ENCODE measurements around the gene DNAJA3.

Gene DNAJA3

GRCh38 chr16:4496305-4496704 lies 70.6 kb downstream of the DNAJA3 start:
- H3K36me3 ChIP-seq (ENCODE audit: control insufficient read depth in 1 of 2, insufficient read depth in 2 of 2, low read length in 2 of 2): peaks cover 0 to 11% of the 10 kb centered on the region in 2 donors
- H3K9me3 ChIP-seq (ENCODE audit: control insufficient read depth in 1 of 2, low read length in 2 of 2): no peaks in the 10 kb centered on the region
- no peaks in the 10 kb centered on the region for H3K27me3 ChIP-seq (ENCODE audit: control insufficient read depth in 1 of 2, insufficient read depth in 2 of 2, low read length in 2 of 2)
- no peak overlapping the region for H3K4me3 ChIP-seq (ENCODE audit: low read depth in 1 of 2, low read length in 2 of 2)
- no peak overlapping the region for H3K27ac ChIP-seq (ENCODE audit: low read depth, low read length)
- H3K4me1 ChIP-seq (ENCODE audit: control insufficient read depth in 1 of 2, insufficient read depth in 2 of 2, low read length in 2 of 2): peaks cover 19 to 22% of the 10 kb centered on the region in 2 donors
- no peak overlapping the region for H3K9ac ChIP-seq (ENCODE audit: low read depth in 1 of 2, low read length in 2 of 2)

GRCh38 chr16:4498546-4499195 lies 73.0 kb downstream of the DNAJA3 start:
- H3K9ac ChIP-seq (ENCODE audit: low read depth in 1 of 2, low read length in 2 of 2): no peak overlapping the region
- peaks cover 22 to 32% of the 10 kb centered on the region in 2 donors for H3K4me1 ChIP-seq (ENCODE audit: control insufficient read depth in 1 of 2, insufficient read depth in 2 of 2, low read length in 2 of 2)
- peaks cover 0 to 9% of the 10 kb centered on the region in 2 donors for H3K36me3 ChIP-seq (ENCODE audit: control insufficient read depth in 1 of 2, insufficient read depth in 2 of 2, low read length in 2 of 2)
- H3K27me3 ChIP-seq (ENCODE audit: control insufficient read depth in 1 of 2, insufficient read depth in 2 of 2, low read length in 2 of 2): no peaks in the 10 kb centered on the region
- H3K27ac ChIP-seq (ENCODE audit: low read depth, low read length): no peak overlapping the region
- no peaks in the 10 kb centered on the region for H3K9me3 ChIP-seq (ENCODE audit: control insufficient read depth in 1 of 2, low read length in 2 of 2)
- H3K4me3 ChIP-seq (ENCODE audit: low read depth in 1 of 2, low read length in 2 of 2): no peak overlapping the region

- no peak overlapping the region for H3K27ac ChIP-seq (ENCODE audit: low read depth, low read length)
- no peaks in the 10 kb centered on the region for H3K27me3 ChIP-seq (ENCODE audit: control insufficient read depth in 1 of 2, insufficient read depth in 2 of 2, low read length in 2 of 2)
- no peak overlapping the region for H3K4me3 ChIP-seq (ENCODE audit: low read depth in 1 of 2, low read length in 2 of 2)
- H3K4me1 ChIP-seq (ENCODE audit: control insufficient read depth in 1 of 2, insufficient read depth in 2 of 2, low read length in 2 of 2): peaks cover 22 to 36% of the 10 kb centered on the region in 2 donors
- peaks cover 0 to 9% of the 10 kb centered on the region in 2 donors for H3K36me3 ChIP-seq (ENCODE audit: control insufficient read depth in 1 of 2, insufficient read depth in 2 of 2, low read length in 2 of 2)
- no peaks in the 10 kb centered on the region for H3K9me3 ChIP-seq (ENCODE audit: control insufficient read depth in 1 of 2, low read length in 2 of 2)
- H3K9ac ChIP-seq (ENCODE audit: low read depth in 1 of 2, low read length in 2 of 2): no peak overlapping the region
These were observed 73.5 kb downstream of the DNAJA3 start for GRCh38 chr16:4499196-4499555.

GRCh38 chr16:4500272-4500671 lies 74.6 kb downstream of the DNAJA3 start:
- Histone ChIP-seq H3K36me3 (ENCODE audit: control insufficient read depth in 1 of 2, insufficient read depth in 2 of 2, low read length in 2 of 2) (peaks cover 0 to 9% of the 10 kb centered on the region in 2 donors), H3K4me1 (ENCODE audit: control insufficient read depth in 1 of 2, insufficient read depth in 2 of 2, low read length in 2 of 2) (peaks cover 27 to 36% of the 10 kb centered on the region in 2 donors), H3K27me3 (ENCODE audit: control insufficient read depth in 1 of 2, insufficient read depth in 2 of 2, low read length in 2 of 2) (no peaks in the 10 kb centered on the region), H3K9ac (ENCODE audit: low read depth in 1 of 2, low read length in 2 of 2) (peak overlapping the region in 1 of 2 donors; percentile 36), H3K9me3 (ENCODE audit: control insufficient read depth in 1 of 2, low read length in 2 of 2) (no peaks in the 10 kb centered on the region), H3K4me3 (ENCODE audit: low read depth in 1 of 2, low read length in 2 of 2) (peak overlapping the region in 1 of 2 donors; percentile 35), H3K27ac (ENCODE audit: low read depth, low read length) (no peak overlapping the region)

- no peaks in the 10 kb centered on the region for H3K27me3 ChIP-seq (ENCODE audit: control insufficient read depth in 1 of 2, insufficient read depth in 2 of 2, low read length in 2 of 2)
- H3K4me3 ChIP-seq (ENCODE audit: low read depth in 1 of 2, low read length in 2 of 2): peak overlapping the region; percentile 4 to 35
- peaks cover 35 to 43% of the 10 kb centered on the region in 2 donors for H3K4me1 ChIP-seq (ENCODE audit: control insufficient read depth in 1 of 2, insufficient read depth in 2 of 2, low read length in 2 of 2)
- peak overlapping the region; percentile 7 to 36 for H3K9ac ChIP-seq (ENCODE audit: low read depth in 1 of 2, low read length in 2 of 2)
- no peak overlapping the region for H3K27ac ChIP-seq (ENCODE audit: low read depth, low read length)
- peaks cover 0 to 16% of the 10 kb centered on the region in 2 donors for H3K36me3 ChIP-seq (ENCODE audit: control insufficient read depth in 1 of 2, insufficient read depth in 2 of 2, low read length in 2 of 2)
- H3K9me3 ChIP-seq (ENCODE audit: control insufficient read depth in 1 of 2, low read length in 2 of 2): no peaks in the 10 kb centered on the region
These were observed 75.4 kb downstream of the DNAJA3 start for GRCh38 chr16:4501071-4501478.

GRCh38 chr16:4505356-4506147 lies 79.9 kb downstream of the DNAJA3 start:
- H3K4me3 ChIP-seq (ENCODE audit: low read depth in 1 of 2, low read length in 2 of 2): peak overlapping the region; percentile 1 to 8
- peaks cover 26 to 35% of the 10 kb centered on the region in 2 donors for H3K4me1 ChIP-seq (ENCODE audit: control insufficient read depth in 1 of 2, insufficient read depth in 2 of 2, low read length in 2 of 2)
- H3K9me3 ChIP-seq (ENCODE audit: control insufficient read depth in 1 of 2, low read length in 2 of 2): no peaks in the 10 kb centered on the region
- no peaks in the 10 kb centered on the region for H3K27me3 ChIP-seq (ENCODE audit: control insufficient read depth in 1 of 2, insufficient read depth in 2 of 2, low read length in 2 of 2)
- peak overlapping the region; percentile 22 for H3K27ac ChIP-seq (ENCODE audit: low read depth, low read length)
- peaks cover 14 to 49% of the 10 kb centered on the region in 2 donors for H3K36me3 ChIP-seq (ENCODE audit: control insufficient read depth in 1 of 2, insufficient read depth in 2 of 2, low read length in 2 of 2)
- H3K9ac ChIP-seq (ENCODE audit: low read depth in 1 of 2, low read length in 2 of 2): peak overlapping the region; percentile 25 to 63

All from duodenal mucosa (tissue), 2 donors.